ENCODE data around the gene LHFPL3. TPM values are rescaled to one million over a fixed set of nuclear protein-coding genes. Genes with fewer than 3 reads are reported as not detected.

LHFPL3 gene
- total RNA-seq, 2 experiments from 2014 or later, result not detected

DNA sequence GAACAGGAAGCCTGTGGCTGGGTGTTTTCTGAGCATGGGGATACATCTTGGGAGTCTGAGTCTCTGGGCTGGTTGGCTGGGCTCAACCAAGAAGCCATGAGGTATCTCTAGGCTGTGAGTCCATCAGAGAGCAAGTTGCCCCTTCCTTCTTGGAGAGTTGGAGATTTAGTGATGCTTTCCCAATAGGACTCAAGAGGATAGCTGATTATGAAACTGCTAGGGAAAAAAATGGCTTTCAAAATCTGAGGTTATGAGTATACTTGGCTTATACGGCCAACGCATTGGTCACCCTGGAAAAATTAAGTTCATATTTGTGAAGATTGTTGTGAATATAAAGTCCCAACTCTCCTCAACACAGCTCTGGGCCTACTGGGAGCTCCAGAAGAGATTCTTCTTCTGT is 522.9 kb downstream of the LHFPL3 start:
- Histone ChIP-seq H3K4me3 (ENCODE audit: low read depth, low read length, poor library complexity, severe bottlenecking) (no peak overlapping the region), H2AFZ (ENCODE audit: low read length) (no peak overlapping the region), H3K79me2 (ENCODE audit: insufficient read depth, low read depth, low read length) (no peaks in the 10 kb centered on the region), H3K4me1 (ENCODE audit: insufficient read depth, low read length, poor library complexity, severe bottlenecking) (no peaks in the 10 kb centered on the region), H3K27ac (ENCODE audit: low read depth, low read length, poor library complexity, severe bottlenecking) (no peak overlapping the region), H3K9me3 (ENCODE audit: low read length) (no peaks in the 10 kb centered on the region), H3K4me2 (ENCODE audit: low read length) (no peak overlapping the region), H4K20me1 (ENCODE audit: insufficient read depth, low read length) (no peaks in the 10 kb centered on the region), H3K9me2 (ENCODE audit: insufficient read depth, low read length) (no peaks in the 10 kb centered on the region), H3K36me3 (ENCODE audit: insufficient read depth, low read length) (no peaks in the 10 kb centered on the region)
- CTCF ChIA-PET (ENCODE audit: unreplicated experiment), result no interaction called here
- BruUV-seq (replicated peaks), result no TSS peak
- POLR2A ChIA-PET, result interaction anchor here (0.5 kb wide), 2 partner anchors 128 to 194 kb away, joined by 3 to 6 read pairs; no protein-coding TSS in a partner anchor
- intact Hi-C loops (cut with micrococcal nuclease; ENCODE audit: unreplicated experiment), result no loop called here
- TF ChIP-seq, protein P1, sequence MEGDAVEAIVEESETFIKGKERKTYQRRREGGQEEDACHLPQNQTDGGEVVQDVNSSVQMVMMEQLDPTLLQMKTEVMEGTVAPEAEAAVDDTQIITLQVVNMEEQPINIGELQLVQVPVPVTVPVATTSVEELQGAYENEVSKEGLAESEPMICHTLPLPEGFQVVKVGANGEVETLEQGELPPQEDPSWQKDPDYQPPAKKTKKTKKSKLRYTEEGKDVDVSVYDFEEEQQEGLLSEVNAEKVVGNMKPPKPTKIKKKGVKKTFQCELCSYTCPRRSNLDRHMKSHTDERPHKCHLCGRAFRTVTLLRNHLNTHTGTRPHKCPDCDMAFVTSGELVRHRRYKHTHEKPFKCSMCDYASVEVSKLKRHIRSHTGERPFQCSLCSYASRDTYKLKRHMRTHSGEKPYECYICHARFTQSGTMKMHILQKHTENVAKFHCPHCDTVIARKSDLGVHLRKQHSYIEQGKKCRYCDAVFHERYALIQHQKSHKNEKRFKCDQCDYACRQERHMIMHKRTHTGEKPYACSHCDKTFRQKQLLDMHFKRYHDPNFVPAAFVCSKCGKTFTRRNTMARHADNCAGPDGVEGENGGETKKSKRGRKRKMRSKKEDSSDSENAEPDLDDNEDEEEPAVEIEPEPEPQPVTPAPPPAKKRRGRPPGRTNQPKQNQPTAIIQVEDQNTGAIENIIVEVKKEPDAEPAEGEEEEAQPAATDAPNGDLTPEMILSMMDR (conservative IDR thresholded peaks at IDR 0.05; ENCODE audit: low read length), result no peak
- no peak for TF ChIP-seq EZH2phosphoT487 (IDR thresholded peaks at IDR 0.05; ENCODE audit: borderline replicate concordance, low read depth, low read length)
- no peak for DNase-seq (ENCODE audit: low spot score)

DNA sequence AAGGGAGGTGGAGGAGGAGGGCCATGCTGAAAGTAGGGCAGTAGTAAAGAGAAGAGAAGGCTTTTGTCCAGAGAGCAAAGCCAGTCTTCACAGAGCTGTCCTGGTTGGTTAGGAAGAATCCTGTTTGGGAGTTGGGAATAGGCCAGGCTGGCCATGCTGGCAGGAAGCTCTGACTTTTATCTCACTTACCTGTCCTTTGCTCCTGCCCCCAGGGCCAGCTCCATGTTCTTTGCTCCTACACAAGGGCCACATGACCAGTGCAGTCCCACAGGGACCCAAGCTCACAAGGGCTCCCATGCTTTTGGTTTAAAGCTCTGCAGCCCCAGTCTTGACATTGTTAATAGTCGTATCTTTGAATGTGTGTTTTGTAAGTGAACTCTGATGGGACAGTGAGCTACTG is 524.0 kb downstream of the LHFPL3 start:
- H4K20me1 ChIP-seq (ENCODE audit: insufficient read depth, low read length), result no peaks in the 10 kb centered on the region
- H3K36me3 ChIP-seq (ENCODE audit: insufficient read depth, low read length), result no peaks in the 10 kb centered on the region
- no peak overlapping the region for H3K4me3 ChIP-seq (ENCODE audit: low read depth, low read length, poor library complexity, severe bottlenecking)
- no peak overlapping the region for H2AFZ ChIP-seq (ENCODE audit: low read length)
- POLR2A ChIA-PET, result no interaction called here
- DNase-seq (ENCODE audit: low spot score), result no peak
- CTCF ChIA-PET (ENCODE audit: unreplicated experiment), result no interaction called here
- intact Hi-C loops (cut with micrococcal nuclease; ENCODE audit: unreplicated experiment), result no loop called here
- no peaks in the 10 kb centered on the region for H3K9me2 ChIP-seq (ENCODE audit: insufficient read depth, low read length)
- TF ChIP-seq, protein P1 (conservative IDR thresholded peaks at IDR 0.05; ENCODE audit: low read length), result no peak
- no peak for TF ChIP-seq EZH2phosphoT487 (IDR thresholded peaks at IDR 0.05; ENCODE audit: borderline replicate concordance, low read depth, low read length)
- H3K79me2 ChIP-seq (ENCODE audit: insufficient read depth, low read depth, low read length), result no peaks in the 10 kb centered on the region
- H3K9me3 ChIP-seq (ENCODE audit: low read length), result no peaks in the 10 kb centered on the region
- no peak overlapping the region for H3K27ac ChIP-seq (ENCODE audit: low read depth, low read length, poor library complexity, severe bottlenecking)
- no peak overlapping the region for H3K4me2 ChIP-seq (ENCODE audit: low read length)
- no peaks in the 10 kb centered on the region for H3K4me1 ChIP-seq (ENCODE audit: insufficient read depth, low read length, poor library complexity, severe bottlenecking)
- BruUV-seq (replicated peaks), result no TSS peak

DNA sequence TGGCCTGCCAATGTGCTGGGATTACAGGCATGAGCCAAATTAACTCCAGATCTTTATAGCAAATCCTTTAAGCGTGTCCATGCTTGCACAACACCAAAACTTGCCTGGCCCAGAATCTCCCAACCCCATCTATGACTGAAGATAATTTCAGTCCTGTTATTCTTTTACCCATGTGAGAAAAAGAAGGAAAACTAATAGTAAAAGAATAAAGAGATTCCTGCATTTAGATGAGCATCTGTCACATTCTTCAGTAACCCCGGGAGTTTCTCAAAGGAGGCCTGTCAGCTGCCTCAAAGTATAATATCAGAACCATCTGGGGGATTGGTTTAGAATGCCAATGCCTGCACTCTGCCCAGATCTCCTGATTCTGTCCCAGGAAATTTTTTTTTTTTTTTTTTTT is 527.5 kb downstream of the LHFPL3 start:
- ChIA-PET POLR2A (interaction anchor here (0.8 kb wide), 1 partner anchor 913 kb away, joined by 3 read pairs; no protein-coding TSS in a partner anchor), CTCF (ENCODE audit: unreplicated experiment) (no interaction called here)
- no peaks in the 10 kb centered on the region for H4K20me1 ChIP-seq (ENCODE audit: insufficient read depth, low read length)
- no peak overlapping the region for H3K27ac ChIP-seq (ENCODE audit: low read depth, low read length, poor library complexity, severe bottlenecking)
- DNase-seq (ENCODE audit: low spot score), result no peak
- no peak for TF ChIP-seq EZH2phosphoT487 (IDR thresholded peaks at IDR 0.05; ENCODE audit: borderline replicate concordance, low read depth, low read length)
- TF ChIP-seq, protein P1 (conservative IDR thresholded peaks at IDR 0.05; ENCODE audit: low read length), result no peak
- no peak overlapping the region for H2AFZ ChIP-seq (ENCODE audit: low read length)
- no peaks in the 10 kb centered on the region for H3K9me3 ChIP-seq (ENCODE audit: low read length)
- H3K36me3 ChIP-seq (ENCODE audit: insufficient read depth, low read length), result no peaks in the 10 kb centered on the region
- no peak overlapping the region for H3K4me2 ChIP-seq (ENCODE audit: low read length)
- no peak overlapping the region for H3K4me3 ChIP-seq (ENCODE audit: low read depth, low read length, poor library complexity, severe bottlenecking)
- no TSS peak for BruUV-seq (replicated peaks)
- H3K4me1 ChIP-seq (ENCODE audit: insufficient read depth, low read length, poor library complexity, severe bottlenecking), result no peaks in the 10 kb centered on the region
- intact Hi-C loops (cut with micrococcal nuclease; ENCODE audit: unreplicated experiment), result no loop called here
- no peaks in the 10 kb centered on the region for H3K79me2 ChIP-seq (ENCODE audit: insufficient read depth, low read depth, low read length)
- H3K9me2 ChIP-seq (ENCODE audit: insufficient read depth, low read length), result no peaks in the 10 kb centered on the region

Data from OCI-LY7 (cell line).